ENCODE results near the gene PCK2. TPM values are rescaled to one million over a fixed set of nuclear protein-coding genes. Genes with fewer than 3 reads are reported as not detected.
A peak's percentile ranks its signal among the peaks of the same experiment; 100 is the strongest.

PCK2 gene
- total and polyA plus RNA-seq, 2 experiments from 2014 or later = 68.7 to 88.8 TPM

- no peak for DNase-seq (ENCODE audit: low spot score)
- Histone ChIP-seq H3K4me1 (ENCODE audit: insufficient read depth) (peaks cover 9% of the 10 kb centered on the region), H3K4me3 (peak overlapping the region; percentile 7), H2AFZ (peak overlapping the region; percentile 7), H3K27me3 (no peaks in the 10 kb centered on the region), H3K9me3 (ENCODE audit: low read depth) (no peaks in the 10 kb centered on the region), H3K9me2 (replicated peaks; ENCODE audit: insufficient read depth) (no peaks in the 10 kb centered on the region), H4K20me1 (ENCODE audit: insufficient read depth, poor library complexity, severe bottlenecking) (no peaks in the 10 kb centered on the region), H3K27ac (peak overlapping the region; percentile 65), H3K36me3 (replicated peaks; ENCODE audit: insufficient read depth, low read depth) (no peaks in the 10 kb centered on the region), H3K4me2 (peak overlapping the region; percentile 79), H3K79me2 (peaks cover 17% of the 10 kb centered on the region)
- TF ChIP-seq EZH2phosphoT487 (IDR thresholded peaks at IDR 0.05; ENCODE audit: low read depth, severe bottlenecking, unreplicated experiment) = no peak
- no peak for TF ChIP-seq EZH2 (IDR thresholded peaks at IDR 0.05; ENCODE audit: borderline replicate concordance)
- no peak for TF ChIP-seq CTCF (IDR thresholded peaks at IDR 0.05; ENCODE audit: poor library complexity)
- whole genome bisulfite sequencing (ENCODE audit: low lambda C conversion rate, missing lambda C conversion rate) = 4% methylated on average over 14 of the region's 14 CpGs
These were observed 21.5 kb downstream of the PCK2 start for GRCh38 chr14:24115422-24116127.

- H3K4me1 ChIP-seq (ENCODE audit: insufficient read depth) = peaks cover 9% of the 10 kb centered on the region
- no peaks in the 10 kb centered on the region for H3K36me3 ChIP-seq (replicated peaks; ENCODE audit: insufficient read depth, low read depth)
- no peaks in the 10 kb centered on the region for H4K20me1 ChIP-seq (ENCODE audit: insufficient read depth, poor library complexity, severe bottlenecking)
- peaks cover 17% of the 10 kb centered on the region for H3K79me2 ChIP-seq
- H2AFZ ChIP-seq = no peak overlapping the region
- H3K9me3 ChIP-seq (ENCODE audit: low read depth) = no peaks in the 10 kb centered on the region
- DNase-seq (ENCODE audit: low spot score) = no peak
- H3K27ac ChIP-seq = no peak overlapping the region
- peak overlapping the region; percentile 79 for H3K4me2 ChIP-seq
- no peaks in the 10 kb centered on the region for H3K27me3 ChIP-seq
- H3K4me3 ChIP-seq = peak overlapping the region; percentile 7
- 92% methylated on average over 6 of the region's 6 CpGs for whole genome bisulfite sequencing (ENCODE audit: low lambda C conversion rate, missing lambda C conversion rate)
- TF ChIP-seq EZH2phosphoT487 (IDR thresholded peaks at IDR 0.05; ENCODE audit: low read depth, severe bottlenecking, unreplicated experiment) = no peak
- no peak for TF ChIP-seq CTCF (IDR thresholded peaks at IDR 0.05; ENCODE audit: poor library complexity)
- no peak for TF ChIP-seq EZH2 (IDR thresholded peaks at IDR 0.05; ENCODE audit: borderline replicate concordance)
- H3K9me2 ChIP-seq (replicated peaks; ENCODE audit: insufficient read depth) = no peaks in the 10 kb centered on the region
These were observed 22.2 kb downstream of the PCK2 start for GRCh38 chr14:24116128-24116814.

- TF ChIP-seq EZH2phosphoT487 (IDR thresholded peaks at IDR 0.05; ENCODE audit: low read depth, severe bottlenecking, unreplicated experiment) = no peak
- no peak for TF ChIP-seq EZH2 (IDR thresholded peaks at IDR 0.05; ENCODE audit: borderline replicate concordance)
- TF ChIP-seq CTCF (IDR thresholded peaks at IDR 0.05; ENCODE audit: poor library complexity) = no peak
- no peaks in the 10 kb centered on the region for H3K9me3 ChIP-seq (ENCODE audit: low read depth)
These were observed 23.1 kb downstream of the PCK2 start for GRCh38 chr14:24117179-24117578.

More at GRCh38 chr14:24117179-24117578, 23.1 kb downstream of the PCK2 start:
- no peaks in the 10 kb centered on the region for H3K9me2 ChIP-seq (replicated peaks; ENCODE audit: insufficient read depth)
- no peak overlapping the region for H3K27ac ChIP-seq
- peaks cover 9% of the 10 kb centered on the region for H3K4me1 ChIP-seq (ENCODE audit: insufficient read depth)
- no peak overlapping the region for H3K4me2 ChIP-seq
- DNase-seq (ENCODE audit: low spot score) = no peak
- peaks cover 17% of the 10 kb centered on the region for H3K79me2 ChIP-seq
- no peak overlapping the region for H2AFZ ChIP-seq
- no peaks in the 10 kb centered on the region for H4K20me1 ChIP-seq (ENCODE audit: insufficient read depth, poor library complexity, severe bottlenecking)
- H3K4me3 ChIP-seq = no peak overlapping the region
- no peaks in the 10 kb centered on the region for H3K27me3 ChIP-seq
- WGBS (ENCODE audit: low lambda C conversion rate, missing lambda C conversion rate) = 94% methylated on average over 6 of the region's 6 CpGs
- H3K36me3 ChIP-seq (replicated peaks; ENCODE audit: insufficient read depth, low read depth) = no peaks in the 10 kb centered on the region
